A549 treated with Mapracorat at 1 μM for 4 hours (cell line): Measurements from ENCODE around the gene RND2. TPM values are rescaled to one million over a fixed set of nuclear protein-coding genes. Genes with fewer than 3 reads are reported as not detected.

Experiments
- total RNA-seq: library from RNA; stranded (reverse); fragments of 200-300 nt; extraction: Qiagen RNA extraction; gene quantifications from 5 replicates; pipeline ENCODE4 v1.2.3, GENCODE V29; 2022

Gene RND2, protein sequence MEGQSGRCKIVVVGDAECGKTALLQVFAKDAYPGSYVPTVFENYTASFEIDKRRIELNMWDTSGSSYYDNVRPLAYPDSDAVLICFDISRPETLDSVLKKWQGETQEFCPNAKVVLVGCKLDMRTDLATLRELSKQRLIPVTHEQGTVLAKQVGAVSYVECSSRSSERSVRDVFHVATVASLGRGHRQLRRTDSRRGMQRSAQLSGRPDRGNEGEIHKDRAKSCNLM
- total RNA-seq: 0.11 to 0.19 TPM (median 0.16 TPM) in 5 replicates

DNA sequence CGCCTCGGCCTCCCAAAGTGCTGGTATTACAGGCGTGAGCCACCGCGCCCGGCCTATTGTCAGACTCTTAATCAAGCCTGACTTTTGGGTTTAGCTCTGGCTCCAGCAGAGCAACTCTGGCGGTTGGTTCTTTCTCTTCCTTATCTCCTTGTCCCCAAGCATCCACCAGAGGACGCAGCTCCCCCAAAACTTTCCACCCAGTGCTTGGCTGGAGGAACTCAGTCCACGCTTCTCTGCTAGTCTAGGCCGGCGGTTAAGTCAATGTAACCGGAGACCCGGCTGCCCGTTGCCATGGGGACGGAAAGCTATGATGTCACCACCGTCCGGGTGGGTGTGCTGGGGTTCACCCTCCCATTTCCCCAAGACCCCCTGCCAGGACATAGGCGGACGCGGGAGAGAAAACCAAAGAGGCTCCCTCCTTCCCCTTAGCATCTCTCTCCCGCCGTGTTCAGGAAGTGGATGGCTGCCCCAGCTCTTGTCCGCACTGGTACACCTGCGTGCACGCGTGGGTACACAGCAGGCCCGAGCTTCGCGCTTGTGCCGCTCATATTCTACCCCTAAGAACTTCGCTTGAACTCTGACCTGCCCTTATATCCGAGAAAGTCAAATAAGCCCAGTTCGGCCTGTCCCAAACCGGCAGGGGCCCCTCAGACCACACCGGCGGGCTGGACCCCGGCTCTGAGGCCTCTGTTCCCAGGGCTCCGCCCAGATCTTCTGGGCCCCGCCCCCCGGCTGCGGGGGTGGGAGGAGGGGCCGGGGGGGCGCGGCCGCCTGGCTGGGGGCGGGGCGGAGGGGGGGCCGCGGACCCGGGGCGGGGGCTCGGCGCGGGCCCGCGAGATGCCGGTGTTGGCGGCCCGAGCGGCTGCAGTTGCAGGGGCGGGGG, at the start of gene RND2:
Gene RND2, plus strand, starts transcription at position 825 of the 883 bp plus-strand sequence. CDS start 117 bp downstream, outside the sequence.

DNA sequence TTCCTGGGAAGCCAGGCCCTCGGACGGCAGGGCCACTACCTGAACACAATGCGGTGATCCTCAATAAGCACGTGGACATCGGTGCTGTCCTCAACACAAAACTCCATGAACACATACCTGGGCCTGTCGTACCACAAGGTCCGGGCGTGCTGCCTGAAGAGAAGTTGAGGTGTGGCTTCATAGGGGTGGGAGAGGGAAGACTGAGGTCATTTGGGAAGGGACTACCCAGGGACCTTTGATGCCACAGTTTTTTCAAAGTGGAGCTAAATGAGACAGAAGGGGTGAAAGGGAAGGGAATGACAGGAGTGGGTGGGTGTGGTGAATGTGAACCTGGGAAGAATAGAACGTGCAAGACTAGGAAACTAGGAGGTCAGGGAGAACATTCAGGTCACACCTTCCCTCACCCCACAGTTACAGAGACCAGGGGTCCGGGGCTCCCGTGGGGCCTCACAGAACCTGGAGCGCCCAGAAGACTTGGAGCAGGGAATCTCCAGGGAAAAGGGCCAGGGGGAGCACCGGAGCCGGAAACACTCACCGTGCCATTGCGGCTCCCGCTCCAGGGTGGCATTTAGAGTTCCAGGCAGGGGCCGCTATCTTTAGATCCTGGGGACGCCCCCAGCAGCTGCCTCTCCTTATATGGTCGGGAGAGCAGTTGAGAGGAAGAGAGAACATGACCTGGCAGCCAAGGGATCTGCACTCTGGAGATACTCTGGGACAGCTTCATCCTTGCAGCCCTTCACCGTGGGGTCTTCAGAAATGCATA, 45.3 kb upstream of the RND2 start, which contains the start of gene PTGES3L:
Gene PTGES3L, minus strand, starts transcription at position 570 of the 763 bp plus-strand sequence. Its CDS starts 27 bp downstream, at position 543.

DNA sequence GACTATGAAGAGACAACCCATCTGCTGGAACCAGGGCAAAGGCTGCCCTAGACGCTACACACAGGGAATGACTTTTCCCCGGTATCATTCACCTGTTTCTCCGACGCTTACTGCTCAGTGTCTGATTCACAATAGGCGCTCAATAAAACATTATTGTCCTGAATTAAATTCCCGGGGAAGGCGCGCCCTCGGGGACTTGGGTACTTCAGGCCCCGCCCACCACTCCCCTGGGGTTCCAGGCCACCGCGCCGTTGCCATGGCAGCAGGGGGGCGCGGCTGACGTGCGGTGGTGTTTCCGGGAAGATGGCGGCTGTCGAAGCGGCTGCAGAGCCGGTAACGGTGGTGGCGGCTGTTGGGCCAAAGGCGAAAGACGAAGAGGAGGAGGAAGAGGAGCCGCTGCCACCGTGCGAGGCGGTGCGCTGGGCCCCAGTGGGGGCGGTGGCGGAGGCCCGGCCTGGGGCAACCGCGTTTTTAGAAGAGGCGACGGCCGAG, 44.7 kb upstream of the RND2 start, which contains the start of gene RUNDC1:
Gene RUNDC1, plus strand, starts transcription at position 292 of the 492 bp plus-strand sequence. Its CDS starts 12 bp downstream, at position 304.

DNA sequence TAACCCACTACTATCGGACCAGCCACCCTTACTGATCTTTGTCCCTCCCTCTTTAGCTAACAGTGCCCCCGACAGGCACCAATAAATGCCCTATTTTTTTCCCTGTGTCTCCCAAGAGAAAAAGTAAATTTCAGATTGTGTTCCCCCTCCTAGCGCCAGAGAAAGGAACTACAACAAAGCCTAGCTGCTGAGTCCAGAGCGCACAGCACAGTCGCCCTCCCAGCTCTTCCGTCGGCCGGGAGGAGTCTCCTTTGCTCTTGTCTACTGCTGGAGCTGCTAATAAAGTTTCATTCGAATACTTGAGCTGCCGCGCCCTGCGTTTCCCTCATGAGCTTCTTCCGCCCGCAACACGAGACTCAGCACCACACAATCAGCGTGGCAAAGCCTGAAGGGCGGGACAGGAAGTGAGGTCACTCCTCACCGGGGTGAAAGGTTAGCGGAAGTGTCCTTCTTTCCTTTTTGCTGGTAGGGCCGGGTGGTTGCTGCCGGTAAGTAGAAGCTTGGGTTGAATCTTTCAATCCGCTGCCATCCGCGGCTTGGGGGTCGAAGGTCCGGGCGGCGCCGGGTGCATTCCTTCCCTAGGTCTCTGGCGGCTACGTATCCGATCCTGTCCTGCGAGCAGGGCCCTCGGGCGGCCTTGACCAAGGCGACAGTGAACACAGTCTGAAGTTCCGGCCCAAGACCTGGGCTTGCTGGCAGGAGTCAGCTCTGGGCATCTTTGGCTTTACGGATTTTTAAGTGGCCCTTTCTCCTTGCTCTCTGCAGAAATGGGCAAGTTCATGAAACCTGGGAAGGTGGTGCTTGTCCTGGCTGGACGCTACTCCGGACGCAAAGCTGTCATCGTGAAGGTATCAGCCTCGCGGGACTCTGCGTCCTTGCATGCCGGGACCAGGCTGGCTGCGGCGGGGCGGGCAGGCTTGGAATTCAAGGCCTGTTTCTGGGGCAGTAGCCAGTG, 26.8 kb upstream of the RND2 start, which contains the start of gene RPL27:
Gene RPL27, plus strand, starts transcription at position 436 of the 955 bp plus-strand sequence. Its CDS starts 332 bp downstream, at position 768.

DNA sequence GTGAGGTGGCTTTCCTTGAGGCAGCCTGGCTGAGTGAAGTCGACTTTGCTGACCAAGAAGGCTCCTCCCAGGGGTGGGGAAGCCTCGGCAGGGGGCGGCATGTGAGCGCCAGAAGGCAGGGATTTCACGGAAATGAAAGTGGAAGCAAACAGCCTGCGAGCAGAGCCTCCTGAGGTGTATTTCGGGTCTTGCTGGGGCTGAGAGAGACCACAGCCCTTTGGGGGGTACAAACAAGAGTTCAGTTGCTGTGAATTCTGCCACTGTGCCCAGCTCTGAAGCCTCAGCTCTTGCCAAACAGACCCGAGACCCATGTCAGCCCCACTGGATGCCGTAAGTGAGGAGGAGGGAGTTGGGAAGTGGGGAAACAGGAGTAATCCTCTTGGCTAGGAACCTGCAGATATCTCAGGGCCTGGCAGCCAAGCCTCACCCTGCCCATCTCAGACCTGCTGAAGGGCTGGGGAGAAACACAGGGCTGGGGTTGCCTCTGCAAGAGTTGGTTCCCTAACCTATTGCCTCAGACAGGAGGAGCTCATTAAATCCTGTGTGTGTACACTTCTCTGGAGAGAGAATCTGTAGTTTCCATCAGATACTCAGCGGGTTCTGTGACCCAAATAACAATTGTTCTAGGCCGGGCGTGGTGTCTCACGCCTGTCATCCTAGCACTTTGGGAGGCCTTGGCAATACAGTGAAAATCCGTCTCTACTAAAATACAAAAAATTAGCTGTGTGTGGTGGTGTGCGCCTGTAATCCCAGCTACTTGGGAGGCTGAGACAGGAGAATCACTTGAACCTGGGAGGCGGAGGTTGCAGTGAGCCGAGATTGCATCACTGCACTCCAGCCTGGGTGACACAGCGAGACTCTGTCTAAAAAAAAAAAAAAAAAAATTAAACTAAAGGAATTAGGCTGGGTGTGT, 18.1 kb upstream of the RND2 start, which contains the start of gene IFI35:
Gene IFI35, plus strand, starts transcription at position 146 of the 913 bp plus-strand sequence. Its CDS starts 164 bp downstream, at position 310.

DNA sequence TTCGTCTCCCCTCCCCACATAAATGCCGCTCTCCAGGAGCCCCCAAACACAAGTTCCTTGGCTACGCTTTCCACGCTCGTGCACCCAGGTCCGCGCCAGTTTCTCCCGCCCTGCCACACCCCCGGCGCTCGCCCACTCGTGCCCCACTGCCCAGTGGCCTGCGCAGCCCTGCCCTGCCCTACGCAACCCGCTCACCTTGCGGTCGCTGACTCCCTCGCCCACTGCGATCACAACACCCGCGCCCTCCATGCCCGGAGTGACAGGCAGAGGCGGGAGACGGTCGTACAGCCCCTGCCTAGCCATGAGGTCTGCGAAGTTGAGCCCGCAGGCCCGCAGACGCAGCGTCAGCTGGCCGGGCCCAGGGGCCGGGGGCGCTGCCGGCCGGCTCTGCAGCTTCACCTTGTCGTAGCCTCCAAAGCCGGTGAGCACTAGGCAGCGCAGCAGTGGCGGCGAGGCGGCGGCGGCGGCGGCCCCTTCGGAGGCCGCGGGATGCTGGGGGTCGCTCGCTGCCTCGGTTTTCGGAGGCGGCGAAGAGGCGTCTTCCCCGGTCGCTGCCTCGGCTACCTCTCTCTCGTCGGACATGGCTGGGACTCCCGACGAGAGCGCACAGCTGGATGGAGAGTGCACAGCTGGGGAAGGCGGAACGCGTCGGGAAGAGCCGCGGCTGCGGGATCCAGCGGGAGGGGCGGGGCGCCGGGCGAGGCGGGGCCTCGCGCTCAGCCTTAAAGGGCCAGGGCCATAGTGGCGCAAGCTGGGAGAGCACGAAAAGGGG, 3.1 kb upstream of the RND2 start, which contains the start of gene VAT1:
Gene VAT1, minus strand, starts transcription at position 645 of the 772 bp plus-strand sequence. Its CDS starts 63 bp downstream, at position 582.

Other genes starting within 250 kb of the RND2 start
- gene WNK4, start 244.6 kb upstream of the RND2 start, total RNA-seq: 1.1 to 1.8 TPM (median 1.3 TPM) in 5 replicates
- 120 to 140 TPM (median 127 TPM) in 5 replicates for gene COA3, start 226.5 kb upstream of the RND2 start, total RNA-seq
- 0.10 TPM in 1 of 5 replicates, not detected in the others for gene CNTD1, start 226.4 kb upstream of the RND2 start, total RNA-seq
- gene BECN1, start 200.9 kb upstream of the RND2 start, total RNA-seq: 76.5 to 95.0 TPM (median 81.2 TPM) in 5 replicates
- gene PSME3, start 191.8 kb upstream of the RND2 start, total RNA-seq: 226 to 265 TPM (median 232 TPM) in 5 replicates
- 1.7 to 2.7 TPM (median 1.8 TPM) in 5 replicates for gene AOC2, start 180.7 kb upstream of the RND2 start, total RNA-seq
- gene AOC3, start 174.0 kb upstream of the RND2 start, total RNA-seq: 1.1 to 2.0 TPM (median 1.4 TPM) in 5 replicates
- gene G6PC1, start 124.4 kb upstream of the RND2 start, total RNA-seq: not detected in 5 replicates
- 54.2 to 63.4 TPM (median 55.0 TPM) in 5 replicates for gene AARSD1, start 60.8 kb upstream of the RND2 start, total RNA-seq
- gene PTGES3L, start 45.2 kb upstream of the RND2 start, total RNA-seq: 0.45 to 1.3 TPM (median 1.1 TPM) in 5 replicates
- gene RUNDC1, start 44.7 kb upstream of the RND2 start, total RNA-seq: 18.3 to 23.4 TPM (median 21.1 TPM) in 5 replicates
- gene RPL27, start 26.8 kb upstream of the RND2 start, total RNA-seq: 2,842 to 4,004 TPM (median 3,048 TPM) in 5 replicates
- 18.7 to 21.2 TPM (median 18.8 TPM) in 5 replicates for gene IFI35, start 18.4 kb upstream of the RND2 start, total RNA-seq
- gene VAT1, start 2.8 kb upstream of the RND2 start, total RNA-seq: 205 to 250 TPM (median 230 TPM) in 5 replicates
- 19.7 to 25.4 TPM (median 24.1 TPM) in 5 replicates for gene BRCA1, start 100.1 kb downstream of the RND2 start, total RNA-seq
- gene NBR1, start 146.0 kb downstream of the RND2 start, total RNA-seq: 31.4 to 41.4 TPM (median 40.8 TPM) in 5 replicates
- gene TMEM106A, start 186.6 kb downstream of the RND2 start, total RNA-seq: 0.75 to 1.6 TPM (median 1.1 TPM) in 5 replicates
- gene CCDC200, start 203.4 kb downstream of the RND2 start, total RNA-seq: not detected in 5 replicates
- not detected in 5 replicates for gene RNU2-1, start 208.7 kb downstream of the RND2 start, total RNA-seq